Activated CD8-positive, alpha-beta memory T cell treated with anti-CD3 and anti-CD28 coated beads for 36 hours (primary cell): Measurements from ENCODE around the gene MAML2. TPM values are rescaled to one million over a fixed set of nuclear protein-coding genes. Genes with fewer than 3 reads are reported as not detected.

Experiments used
- CTCF ChIA-PET: fragments of 350-600 bp; sonication (Branson Sonifier 250); formaldehyde crosslinking; loops from one replicate; lab custom pipeline; 2021; ENCODE audit warnings: antibody characterized with exemption; lab: Charles Lee
- POLR2A ChIA-PET: fragments of 350-600 bp; sonication (Branson Sonifier 250); formaldehyde crosslinking; loops from one replicate; lab custom pipeline; 2021; ENCODE audit warnings: antibody characterized with exemption; lab: Charles Lee
- total RNA-seq, 2 experiments: library from RNA; stranded (reverse); gene quantifications; one replicate each; pipeline ENCODE4 v1.2.3, GENCODE V29; 2021

The MAML2 gene
- total RNA-seq, 2 experiments from 2014 or later, result 15.6 to 16.4 TPM

DNA sequence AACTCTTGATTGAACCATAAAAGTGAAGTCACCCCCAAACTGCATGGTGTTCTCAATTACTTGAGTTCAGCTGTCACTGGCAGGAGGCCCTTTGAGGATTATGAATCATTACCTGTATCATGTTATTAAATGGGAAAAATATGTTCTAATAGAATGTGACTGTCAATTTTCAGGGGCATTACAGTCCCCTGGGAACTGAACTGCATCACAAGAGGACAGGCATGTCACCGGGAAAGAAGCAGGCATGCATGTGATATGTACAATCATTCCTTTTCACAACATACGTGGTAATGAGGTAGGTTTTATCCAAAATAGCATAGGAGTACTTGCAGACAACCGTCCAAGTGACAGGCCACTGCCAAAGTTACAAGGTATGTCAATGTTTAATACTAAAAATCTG, 165.8 kb downstream of the MAML2 start:
- POLR2A ChIA-PET, result no interaction called here
- CTCF ChIA-PET, result no interaction called here

DNA sequence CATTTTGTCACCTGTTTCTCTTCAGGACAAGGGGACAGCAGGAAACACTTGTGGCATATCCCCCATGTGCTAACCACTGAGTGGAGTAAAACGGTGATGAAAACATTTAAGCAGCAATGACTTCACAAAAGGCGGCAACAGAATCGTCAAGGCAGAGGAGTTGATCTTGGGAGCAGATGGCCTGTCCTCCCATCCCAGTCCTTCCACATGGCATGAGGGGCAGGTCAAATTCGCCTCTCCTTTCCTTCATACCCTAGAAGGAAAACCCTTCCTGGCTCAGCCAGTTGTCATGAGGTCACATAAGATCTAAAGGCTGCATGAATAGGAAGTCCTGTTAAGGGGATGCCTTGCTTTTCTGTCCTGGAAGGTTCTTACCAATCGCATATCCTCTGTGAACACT, 169.1 kb downstream of the MAML2 start:
- POLR2A ChIA-PET, result no interaction called here
- CTCF ChIA-PET, result interaction anchor here (1.1 kb wide), 1 partner anchor 15 kb away, joined by 4 read pairs; no protein-coding TSS in a partner anchor

DNA sequence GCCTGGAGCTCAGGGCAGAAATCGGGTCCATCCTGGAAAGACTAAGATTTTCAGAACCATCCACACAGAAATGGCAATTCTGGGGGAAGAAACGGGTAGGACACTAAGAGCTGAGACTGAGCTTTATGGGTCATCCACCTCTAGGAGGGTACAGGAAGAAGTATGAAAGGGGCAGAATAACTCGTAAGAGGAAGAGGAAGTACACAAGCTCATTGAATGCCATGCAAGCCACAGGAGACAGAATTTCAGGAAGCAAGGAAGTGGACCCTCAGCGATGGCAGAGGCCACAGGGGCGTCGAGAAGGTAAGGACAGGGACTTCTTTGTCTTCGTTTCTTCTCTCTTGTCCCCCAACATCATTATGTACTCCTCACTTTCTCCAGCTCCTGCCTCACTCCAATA, 169.6 kb downstream of the MAML2 start:
- ChIA-PET POLR2A (no interaction called here), CTCF (interaction anchor here (1.1 kb wide), 1 partner anchor 16 kb away, joined by 4 read pairs; no protein-coding TSS in a partner anchor)

DNA sequence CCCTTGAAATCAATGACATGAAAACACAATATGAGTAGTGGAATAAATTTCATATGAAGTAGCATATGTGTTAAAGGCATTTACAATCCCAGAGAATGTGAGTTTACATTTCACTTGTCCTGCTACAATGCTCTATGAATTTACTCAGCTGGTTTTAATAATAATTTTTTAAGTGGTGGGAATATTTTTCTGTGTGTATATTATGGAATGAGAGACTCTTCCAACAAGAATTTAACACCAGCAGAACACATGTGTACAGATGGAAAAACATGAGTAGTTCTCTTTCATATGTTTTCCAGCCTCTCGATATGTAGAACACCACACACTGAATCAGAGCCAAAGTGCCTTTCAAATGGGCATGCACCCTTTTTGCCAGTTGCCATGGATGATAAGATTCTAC, 170.4 kb downstream of the MAML2 start:
- ChIA-PET CTCF (no interaction called here), POLR2A (no interaction called here)

DNA sequence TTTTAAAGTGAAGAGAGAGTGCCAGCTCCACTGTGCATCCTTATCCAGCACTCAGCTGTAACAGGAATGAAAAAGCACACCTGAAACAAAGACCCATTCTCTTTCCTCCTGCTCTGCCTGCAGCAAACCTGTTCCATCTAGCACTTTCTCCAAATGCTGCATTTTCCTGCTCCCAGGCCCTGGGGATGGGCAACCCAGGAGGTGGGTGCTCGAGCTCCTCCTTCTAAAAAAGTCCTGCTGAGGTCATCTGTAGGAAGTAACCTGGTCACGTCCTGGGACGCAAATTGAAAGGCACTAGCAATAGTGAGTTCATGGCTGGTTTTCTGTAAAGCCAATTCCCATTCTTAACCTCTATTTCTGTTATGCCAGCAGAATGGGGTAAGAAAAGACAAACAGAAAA, 173.7 kb downstream of the MAML2 start:
- POLR2A ChIA-PET, result no interaction called here
- CTCF ChIA-PET, result no interaction called here

DNA sequence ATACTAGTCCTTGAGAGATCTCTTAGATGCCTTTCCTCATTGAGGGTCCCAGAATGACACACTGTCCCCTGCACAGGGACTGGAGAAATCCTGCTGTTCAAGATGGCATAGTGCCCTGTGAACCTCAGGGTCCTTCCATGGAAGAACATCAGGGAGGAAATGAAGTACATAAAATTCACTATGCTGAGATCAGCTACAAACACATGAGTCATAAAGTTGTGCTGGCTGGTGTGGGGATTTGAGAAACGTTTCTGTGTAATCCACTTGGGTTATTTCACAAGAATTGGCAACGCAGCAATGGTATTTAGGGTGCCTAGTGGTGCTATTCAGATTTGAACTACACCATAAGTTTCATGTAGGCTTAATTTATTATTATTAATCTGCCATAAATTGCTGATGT, 174.4 kb downstream of the MAML2 start:
- ChIA-PET POLR2A (no interaction called here), CTCF (no interaction called here)

DNA sequence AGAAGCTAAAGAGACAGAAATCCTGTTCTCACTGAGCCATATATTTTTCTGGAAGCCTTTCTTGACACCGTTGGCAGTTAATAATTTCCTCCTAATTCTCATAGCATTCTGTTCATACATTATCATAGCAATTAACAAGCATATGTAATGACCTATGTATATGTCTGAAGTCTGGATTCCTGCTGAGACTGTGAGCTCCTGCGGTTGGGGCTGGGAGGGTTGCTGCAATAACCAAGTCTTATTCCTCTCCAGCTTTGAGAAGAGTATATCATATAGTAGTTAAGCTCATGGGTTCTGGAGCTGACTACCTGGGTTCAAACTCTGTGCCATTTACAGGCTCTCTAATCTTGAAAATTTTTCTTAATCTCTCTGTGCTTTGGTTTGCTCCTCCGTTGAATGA, 175.2 kb downstream of the MAML2 start:
- CTCF ChIA-PET, result no interaction called here
- POLR2A ChIA-PET, result no interaction called here

DNA sequence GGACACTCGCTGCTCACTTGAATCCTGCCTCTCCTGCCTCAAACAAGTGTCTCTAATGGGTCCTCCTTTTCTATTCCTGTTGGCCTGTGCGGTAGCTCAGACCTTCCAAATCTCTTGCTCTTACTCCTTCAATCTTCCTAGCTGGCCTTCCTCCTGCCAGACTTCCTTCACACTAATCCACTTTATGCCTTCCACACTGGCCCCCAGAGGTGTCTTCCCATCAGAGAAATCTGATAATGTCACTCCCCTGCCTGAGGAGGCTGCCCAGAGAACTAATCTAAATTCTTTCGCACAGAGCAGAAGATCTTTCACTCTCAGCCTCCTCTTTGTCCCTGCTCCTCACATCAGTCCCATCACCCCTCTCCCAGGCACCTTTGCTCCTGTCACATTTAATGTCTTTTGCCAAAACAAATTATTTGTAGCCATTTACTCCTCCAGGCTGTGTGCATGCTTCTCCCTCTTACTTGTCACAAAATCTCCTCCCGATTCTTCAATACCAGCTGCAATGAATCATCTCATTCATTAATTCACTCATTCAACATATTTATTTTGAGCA, 175.7 kb downstream of the MAML2 start:
- CTCF ChIA-PET, result interaction anchor here (0.8 kb wide), 1 partner anchor 16 kb away, joined by 4 read pairs; no protein-coding TSS in a partner anchor
- POLR2A ChIA-PET, result no interaction called here

DNA sequence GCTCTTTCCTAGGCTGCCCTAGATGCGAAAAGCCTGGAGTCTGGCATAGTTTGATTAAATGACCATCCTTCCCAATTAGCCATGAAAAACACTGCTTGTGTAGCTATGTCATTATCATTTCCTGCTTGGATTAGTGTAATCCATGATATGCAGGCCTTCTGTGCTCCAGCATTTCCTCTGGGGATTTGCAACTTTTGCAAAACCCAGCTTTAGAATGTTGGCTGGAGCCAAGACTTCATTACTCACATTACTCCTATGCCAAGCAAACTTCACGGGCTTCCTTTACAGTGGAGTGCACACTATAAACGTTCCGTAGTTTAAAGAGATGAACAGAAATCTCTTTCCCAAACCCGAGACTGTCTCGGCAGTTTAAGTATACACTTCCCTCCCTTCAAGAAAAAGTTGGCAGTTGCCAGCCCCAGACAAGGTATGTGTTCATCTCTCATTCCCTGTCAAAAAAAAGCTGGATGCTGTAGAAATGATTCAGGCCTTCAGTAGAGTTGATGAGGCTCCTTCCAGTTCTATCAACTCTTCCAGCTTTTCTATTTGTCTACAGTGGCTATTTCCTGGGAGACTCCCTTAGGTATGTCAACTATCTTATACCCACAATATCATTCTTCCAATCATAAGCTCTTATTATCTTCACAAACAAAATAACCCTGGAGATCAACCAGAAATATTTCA, 180.0 kb downstream of the MAML2 start:
- ChIA-PET CTCF (interaction anchor here (0.6 to 0.7 kb wide), 3 partner anchors 51 to 177 kb away, joined by 3 to 7 read pairs (median 3); no protein-coding TSS in a partner anchor), POLR2A (interaction anchor here (0.5 to 0.6 kb wide), 2 partner anchors 121 to 920 kb away, joined by 3 to 8 read pairs; no protein-coding TSS in a partner anchor)

DNA sequence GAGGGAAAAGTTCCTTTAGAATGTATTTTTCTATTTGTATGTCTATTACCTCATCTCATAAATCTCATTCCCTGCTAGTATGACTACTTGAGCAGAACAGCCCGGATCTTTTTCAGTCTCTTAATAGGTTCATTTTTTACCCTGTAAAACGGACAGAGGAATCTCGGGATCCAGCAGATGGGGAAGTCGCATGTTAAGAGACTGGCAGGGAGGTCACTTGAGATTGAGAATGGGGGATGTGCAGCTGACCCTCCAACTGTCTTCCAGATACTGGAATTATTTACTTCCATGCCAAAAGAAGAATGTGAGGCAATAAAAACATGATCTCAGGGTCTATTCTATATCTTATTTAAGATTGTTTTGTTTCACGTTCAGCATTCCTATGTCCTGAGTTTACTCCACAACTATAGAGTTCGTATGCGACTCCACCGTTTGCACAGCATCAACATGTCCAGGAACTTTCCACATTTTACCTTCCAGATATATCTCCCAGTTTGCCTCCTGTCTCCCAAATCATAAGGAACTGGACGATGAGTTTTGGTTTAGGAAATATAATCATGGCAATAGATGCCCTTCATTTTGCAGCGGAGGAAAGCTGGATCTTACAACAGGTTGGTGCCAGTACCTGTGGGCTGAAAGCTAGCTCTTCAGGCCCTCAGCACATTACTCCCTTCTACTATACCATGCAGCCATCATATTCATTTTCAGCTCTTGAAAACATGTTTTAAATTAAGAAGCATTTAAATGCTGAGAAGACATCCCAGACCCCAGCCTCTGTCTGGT, 181.5 kb downstream of the MAML2 start:
- ChIA-PET POLR2A (no interaction called here), CTCF (interaction anchor here (0.7 kb wide), 1 partner anchor 102 kb away, joined by 5 read pairs; no protein-coding TSS in a partner anchor)

DNA sequence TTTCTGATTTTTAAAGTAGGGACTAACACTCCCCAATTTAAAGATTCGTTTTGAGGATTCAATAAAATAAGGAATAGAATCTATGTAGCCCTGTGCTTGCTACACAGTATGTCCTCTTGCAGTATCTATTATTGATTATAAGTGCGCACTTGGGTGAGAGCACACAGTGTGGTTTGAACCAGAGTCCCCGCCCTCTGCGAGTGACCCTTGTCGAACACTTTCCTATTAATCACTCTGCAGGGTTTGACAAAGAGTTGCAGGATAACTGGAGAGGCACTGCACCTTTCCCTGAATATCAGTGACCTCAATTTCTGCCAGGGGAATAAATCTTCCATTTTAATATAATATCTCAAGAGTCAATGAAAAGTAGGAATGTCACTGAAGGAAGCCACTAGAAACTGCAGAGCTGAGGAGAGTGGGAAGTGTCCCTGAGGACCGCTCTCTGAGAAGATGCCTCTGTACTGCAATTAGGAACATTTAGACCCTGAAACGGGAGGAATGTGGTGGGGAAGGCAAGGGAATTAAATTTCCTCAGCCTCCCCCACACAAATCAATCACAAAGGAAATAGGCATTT, 182.2 kb downstream of the MAML2 start:
- ChIA-PET CTCF (no interaction called here), POLR2A (interaction anchor here (0.6 kb wide), 1 partner anchor 95 kb away, joined by 6 read pairs; no protein-coding TSS in a partner anchor)

DNA sequence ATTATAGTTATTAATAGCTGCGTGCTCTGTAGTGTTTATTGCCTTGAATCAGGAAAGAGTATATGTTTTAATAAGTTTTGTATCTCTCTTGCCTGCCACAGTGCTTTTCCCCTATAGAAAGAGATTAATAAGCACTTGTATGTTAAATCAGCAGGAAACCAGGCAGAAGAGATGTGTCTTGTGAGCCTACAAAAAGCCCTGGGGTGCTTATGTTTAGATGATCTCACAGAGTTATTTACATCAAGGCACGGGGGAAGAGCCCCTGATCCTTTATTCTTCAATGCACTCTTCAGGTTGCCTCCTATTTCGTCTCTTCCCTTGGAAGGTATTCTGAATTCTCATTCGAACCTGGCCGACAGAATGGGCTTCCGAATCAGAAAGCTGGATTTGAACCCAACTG, 183.0 kb downstream of the MAML2 start:
- ChIA-PET CTCF (no interaction called here), POLR2A (no interaction called here)

DNA sequence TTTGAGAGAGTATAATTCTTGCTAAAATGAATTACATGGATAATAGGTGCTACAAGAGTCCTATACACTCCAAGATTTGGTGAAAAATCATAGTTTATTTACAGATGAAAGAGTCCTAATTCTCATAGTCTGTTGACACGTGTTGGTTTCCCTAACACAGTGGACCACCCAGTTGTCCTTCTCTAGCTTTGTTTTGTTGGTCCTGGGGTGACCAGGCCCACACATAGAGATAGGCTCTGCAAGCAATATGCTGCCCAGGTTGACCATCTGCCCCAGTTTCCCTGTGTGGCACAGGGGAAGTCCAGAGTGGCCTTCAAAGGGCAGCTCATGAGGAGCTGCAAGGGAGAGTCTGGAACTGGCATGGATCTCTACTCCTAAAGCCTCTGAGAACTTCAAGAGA, 184.9 kb downstream of the MAML2 start:
- ChIA-PET CTCF (no interaction called here), POLR2A (no interaction called here)

DNA sequence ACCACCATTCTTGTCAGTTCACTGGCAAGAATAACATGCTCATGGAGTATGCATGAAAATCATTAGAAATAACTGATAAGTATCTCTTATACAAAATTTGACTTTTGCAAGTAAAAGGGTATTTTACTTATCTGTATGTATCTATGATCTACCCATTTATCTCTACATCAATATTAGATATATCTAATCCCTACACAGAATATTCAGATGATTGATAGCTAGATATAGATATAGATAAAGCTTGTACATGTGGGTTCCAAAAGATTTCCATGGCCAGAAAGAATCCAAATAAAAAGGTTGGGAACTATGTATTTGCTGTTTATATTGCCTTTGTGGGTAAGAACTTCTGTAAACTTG, 185.5 kb downstream of the MAML2 start:
- CTCF ChIA-PET, result no interaction called here
- POLR2A ChIA-PET, result no interaction called here

DNA sequence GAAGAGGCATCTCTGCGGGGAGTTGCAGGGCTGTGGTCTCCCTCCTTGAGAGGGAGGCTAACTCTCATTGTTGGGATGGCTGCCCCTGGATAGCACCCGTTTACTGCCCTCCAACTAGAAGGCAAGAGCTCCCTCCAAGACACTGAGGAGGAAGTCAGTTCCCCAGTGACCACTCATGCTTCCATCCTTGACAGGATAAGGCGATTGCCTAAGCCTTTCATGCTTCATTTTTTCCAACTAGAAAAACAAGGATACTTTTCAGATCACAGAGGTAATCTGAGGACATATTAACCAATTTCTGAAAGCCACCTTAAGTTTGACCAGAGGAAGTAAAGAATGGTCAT, 186.6 kb downstream of the MAML2 start:
- POLR2A ChIA-PET, result interaction anchor here (0.6 kb wide), 1 partner anchor 36 kb away, joined by 6 read pairs; no protein-coding TSS in a partner anchor
- CTCF ChIA-PET, result interaction anchor here (1.0 to 1.7 kb wide), 2 partner anchors 10 to 187 kb away, joined by 4 to 5 read pairs; partner anchors contain the start of gene MAML2

DNA sequence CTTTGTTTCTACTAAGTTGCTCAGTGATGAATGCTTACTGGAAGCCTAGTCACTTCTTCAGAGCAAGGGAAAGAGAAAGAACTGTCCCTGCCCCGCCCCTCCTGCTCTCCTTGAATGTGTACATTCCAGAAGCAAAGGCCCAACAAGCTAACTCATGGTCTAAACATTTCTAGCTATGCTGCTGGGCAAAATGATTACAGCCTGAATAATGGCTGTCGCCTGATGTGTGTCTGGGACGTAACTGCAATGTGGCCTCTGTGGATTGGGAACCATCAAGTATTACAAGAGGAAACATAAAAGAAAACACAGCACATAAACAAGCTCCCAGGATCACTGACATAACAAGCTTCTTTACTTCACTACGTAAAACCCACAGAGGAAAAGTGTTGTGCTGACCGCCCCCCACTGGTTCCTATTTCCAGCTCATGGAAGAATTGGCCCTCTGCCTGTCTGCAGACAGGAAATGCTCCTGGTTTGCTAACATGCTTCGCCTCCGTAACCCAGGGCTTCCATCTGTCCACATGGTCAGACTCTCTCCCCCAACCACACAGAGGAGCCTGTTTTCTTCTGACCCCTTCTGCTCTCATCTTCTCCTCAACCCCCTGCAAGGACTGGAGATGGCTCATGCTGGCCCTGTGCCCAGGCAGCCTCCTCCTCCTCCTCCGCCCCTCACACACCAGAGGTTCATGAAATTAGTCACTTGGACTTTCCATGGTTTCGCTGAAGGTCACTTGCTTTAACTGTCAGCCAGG, 187.2 kb downstream of the MAML2 start:
- ChIA-PET CTCF (interaction anchor here (1.0 to 1.7 kb wide), 3 partner anchors 9 to 187 kb away, joined by 3 to 5 read pairs (median 4); partner anchors contain the start of gene MAML2), POLR2A (interaction anchor here (0.5 kb wide), 1 partner anchor 903 kb away, joined by 7 read pairs; no protein-coding TSS in a partner anchor)

DNA sequence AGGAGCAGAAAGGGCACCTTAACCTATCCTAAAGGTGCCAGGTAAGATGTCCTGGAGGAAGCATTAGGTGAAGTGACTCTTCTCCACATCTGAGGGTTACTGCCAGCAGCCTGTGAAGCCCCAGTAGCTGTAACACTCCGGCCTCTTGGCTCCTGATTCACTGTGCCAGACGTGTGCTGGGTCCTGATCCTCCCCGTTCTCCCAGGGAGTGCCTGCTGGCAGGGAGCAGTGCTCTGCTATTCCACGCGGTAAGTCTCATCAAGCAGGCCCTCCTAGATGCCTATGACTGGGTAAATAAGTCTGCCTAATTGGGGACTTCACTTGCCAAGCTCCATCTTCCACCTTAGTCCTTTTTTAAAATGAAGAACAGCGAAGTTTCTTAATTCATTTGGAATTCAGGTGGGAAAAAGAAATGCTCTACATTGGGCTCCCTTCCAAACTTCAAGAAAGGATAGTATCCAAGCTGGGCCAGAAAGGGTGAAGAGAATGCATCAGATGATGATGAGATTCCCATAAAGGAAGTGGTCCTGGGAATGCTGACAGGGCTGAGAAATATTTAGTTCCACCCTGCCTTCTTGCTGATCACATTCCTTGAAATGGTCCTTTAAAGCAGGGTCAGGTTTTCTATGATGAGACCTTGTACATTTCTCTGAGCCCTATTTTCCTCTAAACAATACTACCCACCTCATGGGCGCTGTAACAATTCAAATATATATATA, 188.0 kb downstream of the MAML2 start:
- ChIA-PET CTCF (interaction anchor here (0.9 to 1.7 kb wide), 4 partner anchors 9 to 188 kb away, joined by 3 to 5 read pairs (median 4); partner anchors contain the start of gene MAML2), POLR2A (interaction anchor here (0.5 kb wide), 1 partner anchor 902 kb away, joined by 7 read pairs; no protein-coding TSS in a partner anchor)

DNA sequence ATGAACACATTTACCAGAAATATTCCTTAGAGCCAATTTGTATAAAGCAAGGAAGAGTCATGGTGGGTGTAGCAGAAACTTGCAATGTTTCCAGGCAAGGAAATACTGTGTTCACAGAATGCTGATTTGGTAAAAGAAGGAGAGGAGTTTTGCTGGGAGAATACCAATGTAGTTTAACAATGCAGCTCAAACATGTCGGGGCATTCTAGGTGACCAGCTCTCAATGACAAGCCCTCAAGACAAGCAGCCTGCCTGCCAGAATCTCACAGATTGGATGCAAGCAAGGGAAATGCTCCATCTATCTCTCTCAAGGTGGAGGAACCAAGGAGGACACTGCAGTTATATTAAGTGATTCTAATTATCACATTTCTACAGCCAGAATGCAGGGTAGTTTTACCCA, 190.4 kb downstream of the MAML2 start:
- CTCF ChIA-PET, result no interaction called here
- POLR2A ChIA-PET, result no interaction called here
